Panc1 (cell line): ENCODE measurements around the gene DNAJC30.
"Not testable (repeated sequence)": the region's sequence is repeated elsewhere in the genome, so short reads cannot be mapped to it uniquely, and the experiment has no call there.

Experiments used
- POLR2AphosphoS5 ChIP-seq: IDR thresholded peaks from 2 replicates; pipeline ENCODE4 v1.6.1; 2012; ENCODE audit warnings: mild to moderate bottlenecking, low read depth, low read length, moderate library complexity
- SIN3A ChIP-seq: IDR thresholded peaks from 2 replicates; pipeline ENCODE4 v1.6.1; 2012; ENCODE audit warnings: low read depth, mild to moderate bottlenecking, low read length, moderate library complexity, borderline replicate concordance; ENCODE audit not compliant: insufficient read depth
- TCF7L2 ChIP-seq: IDR thresholded peaks from 2 replicates; pipeline ENCODE4 v1.6.1; 2011; ENCODE audit warnings: mild to moderate bottlenecking, low read depth, low read length, inconsistent platforms
- TF ChIP-seq, protein P1 (sequence below): fragments of 450-650 bp; IDR thresholded peaks from 2 replicates; pipeline ENCODE4 v1.5.1; 2017; ENCODE audit warnings: mild to moderate bottlenecking
- TF ChIP-seq, protein P2 (sequence below), 2 experiments: IDR thresholded peaks; 2 replicates each; pipeline ENCODE4 v1.6.1; 2011 to 2012; ENCODE audit warnings: low read depth in 2 of 2, control low read depth in 1 of 2, low read length in 1 of 2, mild to moderate bottlenecking in 1 of 2, moderate library complexity in 1 of 2; ENCODE audit not compliant: insufficient read depth in 1 of 2

DNA sequence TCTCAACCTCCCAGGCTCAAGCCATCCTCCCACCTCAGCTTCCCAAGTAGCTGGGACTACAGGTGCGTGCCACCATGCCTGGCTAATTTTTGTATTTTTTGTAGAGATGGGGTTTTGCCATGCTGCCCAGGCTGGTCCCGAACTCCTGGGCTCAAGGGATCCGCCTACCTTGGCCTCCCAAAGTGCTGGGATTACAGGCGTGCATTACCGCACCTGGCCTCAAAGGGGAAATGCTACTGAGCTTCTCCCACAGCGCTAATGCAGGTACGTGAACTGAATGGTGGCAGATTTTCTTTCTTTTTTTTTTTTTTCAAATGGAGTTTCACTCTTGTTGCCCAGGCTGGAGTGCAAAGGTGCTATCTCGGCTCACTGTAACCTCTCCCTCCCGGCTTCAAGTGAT lies 7.2 kb downstream of the DNAJC30 start:
- TF ChIP-seq, protein P1, sequence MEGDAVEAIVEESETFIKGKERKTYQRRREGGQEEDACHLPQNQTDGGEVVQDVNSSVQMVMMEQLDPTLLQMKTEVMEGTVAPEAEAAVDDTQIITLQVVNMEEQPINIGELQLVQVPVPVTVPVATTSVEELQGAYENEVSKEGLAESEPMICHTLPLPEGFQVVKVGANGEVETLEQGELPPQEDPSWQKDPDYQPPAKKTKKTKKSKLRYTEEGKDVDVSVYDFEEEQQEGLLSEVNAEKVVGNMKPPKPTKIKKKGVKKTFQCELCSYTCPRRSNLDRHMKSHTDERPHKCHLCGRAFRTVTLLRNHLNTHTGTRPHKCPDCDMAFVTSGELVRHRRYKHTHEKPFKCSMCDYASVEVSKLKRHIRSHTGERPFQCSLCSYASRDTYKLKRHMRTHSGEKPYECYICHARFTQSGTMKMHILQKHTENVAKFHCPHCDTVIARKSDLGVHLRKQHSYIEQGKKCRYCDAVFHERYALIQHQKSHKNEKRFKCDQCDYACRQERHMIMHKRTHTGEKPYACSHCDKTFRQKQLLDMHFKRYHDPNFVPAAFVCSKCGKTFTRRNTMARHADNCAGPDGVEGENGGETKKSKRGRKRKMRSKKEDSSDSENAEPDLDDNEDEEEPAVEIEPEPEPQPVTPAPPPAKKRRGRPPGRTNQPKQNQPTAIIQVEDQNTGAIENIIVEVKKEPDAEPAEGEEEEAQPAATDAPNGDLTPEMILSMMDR, result not testable (repeated sequence)
- TF ChIP-seq POLR2AphosphoS5, TCF7L2, SIN3A: not testable (repeated sequence)
- TF ChIP-seq, protein P2, sequence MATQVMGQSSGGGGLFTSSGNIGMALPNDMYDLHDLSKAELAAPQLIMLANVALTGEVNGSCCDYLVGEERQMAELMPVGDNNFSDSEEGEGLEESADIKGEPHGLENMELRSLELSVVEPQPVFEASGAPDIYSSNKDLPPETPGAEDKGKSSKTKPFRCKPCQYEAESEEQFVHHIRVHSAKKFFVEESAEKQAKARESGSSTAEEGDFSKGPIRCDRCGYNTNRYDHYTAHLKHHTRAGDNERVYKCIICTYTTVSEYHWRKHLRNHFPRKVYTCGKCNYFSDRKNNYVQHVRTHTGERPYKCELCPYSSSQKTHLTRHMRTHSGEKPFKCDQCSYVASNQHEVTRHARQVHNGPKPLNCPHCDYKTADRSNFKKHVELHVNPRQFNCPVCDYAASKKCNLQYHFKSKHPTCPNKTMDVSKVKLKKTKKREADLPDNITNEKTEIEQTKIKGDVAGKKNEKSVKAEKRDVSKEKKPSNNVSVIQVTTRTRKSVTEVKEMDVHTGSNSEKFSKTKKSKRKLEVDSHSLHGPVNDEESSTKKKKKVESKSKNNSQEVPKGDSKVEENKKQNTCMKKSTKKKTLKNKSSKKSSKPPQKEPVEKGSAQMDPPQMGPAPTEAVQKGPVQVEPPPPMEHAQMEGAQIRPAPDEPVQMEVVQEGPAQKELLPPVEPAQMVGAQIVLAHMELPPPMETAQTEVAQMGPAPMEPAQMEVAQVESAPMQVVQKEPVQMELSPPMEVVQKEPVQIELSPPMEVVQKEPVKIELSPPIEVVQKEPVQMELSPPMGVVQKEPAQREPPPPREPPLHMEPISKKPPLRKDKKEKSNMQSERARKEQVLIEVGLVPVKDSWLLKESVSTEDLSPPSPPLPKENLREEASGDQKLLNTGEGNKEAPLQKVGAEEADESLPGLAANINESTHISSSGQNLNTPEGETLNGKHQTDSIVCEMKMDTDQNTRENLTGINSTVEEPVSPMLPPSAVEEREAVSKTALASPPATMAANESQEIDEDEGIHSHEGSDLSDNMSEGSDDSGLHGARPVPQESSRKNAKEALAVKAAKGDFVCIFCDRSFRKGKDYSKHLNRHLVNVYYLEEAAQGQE (IDR thresholded peaks at IDR 0.05; ENCODE audit: insufficient read depth in 1 of 2, low read depth in 2 of 2, low read length in 1 of 2), result not testable (repeated sequence)
